Stimulated activated CD4-positive, alpha-beta T cell treated with anti-CD3 and anti-CD28 coated beads, Interleukin-12 subunit alpha, Interleukin-12 subunit beta, amount 100 ng/mL, for 24 hours (primary cell): ENCODE results near the gene EPHB2.
"Not testable (repeated sequence)": the region's sequence is repeated elsewhere in the genome, so short reads cannot be mapped to it uniquely, and the experiment has no call there.

ENCODE experiments used
- DNase-seq, 2 experiments: peaks; one replicate each; pipeline ENCODE4 v3.0.0-alpha.2; 2020; ENCODE audit warnings: low read depth in 2 of 2

EPHB2 gene

GRCh38 chr1:22914633-22915217 is 204.1 kb downstream of the EPHB2 start:
- no peak for DNase-seq

- DNase-seq = no peak
These were observed 204.6 kb downstream of the EPHB2 start for GRCh38 chr1:22915231-22915630.

GRCh38 chr1:22915816-22916470 is 205.3 kb downstream of the EPHB2 start:
- no peak for DNase-seq

- DNase-seq = no peak
These were observed 205.8 kb downstream of the EPHB2 start for GRCh38 chr1:22916471-22916820.

- no peak for DNase-seq
These were observed 207.3 kb downstream of the EPHB2 start for GRCh38 chr1:22917989-22918388.

- DNase-seq = no peak
These were observed 208.0 kb downstream of the EPHB2 start for GRCh38 chr1:22918644-22919043.

- no peak for DNase-seq
These were observed 208.8 kb downstream of the EPHB2 start for GRCh38 chr1:22919341-22920025.

- DNase-seq = no peak
These were observed 209.5 kb downstream of the EPHB2 start for GRCh38 chr1:22920026-22920733.

- no peak for DNase-seq
These were observed 210.3 kb downstream of the EPHB2 start for GRCh38 chr1:22920734-22921451.

- DNase-seq = no peak
These were observed 210.9 kb downstream of the EPHB2 start for GRCh38 chr1:22921452-22922126.

GRCh38 chr1:22922640-22923039 is 212.0 kb downstream of the EPHB2 start:
- DNase-seq = no peak

GRCh38 chr1:22925111-22925510 is 214.5 kb downstream of the EPHB2 start:
- DNase-seq = no peak

GRCh38 chr1:22930240-22930912 is 219.7 kb downstream of the EPHB2 start:
- DNase-seq = peak; percentile 1 to 19

GRCh38 chr1:22932803-22933470 is 222.3 kb downstream of the EPHB2 start:
- no peak for DNase-seq

- no peak for DNase-seq
These were observed 224.8 kb downstream of the EPHB2 start for GRCh38 chr1:22935433-22935832.

GRCh38 chr1:22936681-22937080 is 226.0 kb downstream of the EPHB2 start:
- DNase-seq = no peak

GRCh38 chr1:22941257-22941656 is 230.6 kb downstream of the EPHB2 start:
- DNase-seq = no peak

- DNase-seq = no peak
These were observed 233.9 kb downstream of the EPHB2 start for GRCh38 chr1:22944346-22945055.

GRCh38 chr1:22945171-22945570 is 234.5 kb downstream of the EPHB2 start:
- DNase-seq = not testable (repeated sequence)
